ENCODE measurements around the gene PSMD14.

The PSMD14 gene

DNA sequence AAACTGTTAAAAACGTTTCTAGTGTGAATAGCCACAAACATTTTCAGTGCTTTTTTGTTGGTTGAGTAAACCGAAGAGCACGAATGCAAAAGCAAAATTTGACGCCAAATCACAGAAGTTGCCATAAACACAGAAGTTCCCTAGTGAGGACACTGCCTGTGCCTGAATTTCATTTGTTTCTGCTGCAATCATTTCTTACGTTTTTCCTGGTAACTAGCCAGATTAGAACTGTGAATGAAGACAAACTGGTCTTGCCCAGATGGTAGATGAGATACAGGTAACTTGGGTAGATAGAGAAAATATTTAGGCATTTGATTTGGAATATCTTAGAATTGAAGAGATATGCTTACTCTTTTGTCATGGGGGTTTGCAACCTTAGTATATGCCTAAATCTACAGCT lies 98.1 kb downstream of the PSMD14 start:
- DNase-seq (ENCODE audit: low read depth) = no peak
- H3K4me3 ChIP-seq (ENCODE audit: low read depth, low read length) = no peak overlapping the region
- TF ChIP-seq, protein P1, sequence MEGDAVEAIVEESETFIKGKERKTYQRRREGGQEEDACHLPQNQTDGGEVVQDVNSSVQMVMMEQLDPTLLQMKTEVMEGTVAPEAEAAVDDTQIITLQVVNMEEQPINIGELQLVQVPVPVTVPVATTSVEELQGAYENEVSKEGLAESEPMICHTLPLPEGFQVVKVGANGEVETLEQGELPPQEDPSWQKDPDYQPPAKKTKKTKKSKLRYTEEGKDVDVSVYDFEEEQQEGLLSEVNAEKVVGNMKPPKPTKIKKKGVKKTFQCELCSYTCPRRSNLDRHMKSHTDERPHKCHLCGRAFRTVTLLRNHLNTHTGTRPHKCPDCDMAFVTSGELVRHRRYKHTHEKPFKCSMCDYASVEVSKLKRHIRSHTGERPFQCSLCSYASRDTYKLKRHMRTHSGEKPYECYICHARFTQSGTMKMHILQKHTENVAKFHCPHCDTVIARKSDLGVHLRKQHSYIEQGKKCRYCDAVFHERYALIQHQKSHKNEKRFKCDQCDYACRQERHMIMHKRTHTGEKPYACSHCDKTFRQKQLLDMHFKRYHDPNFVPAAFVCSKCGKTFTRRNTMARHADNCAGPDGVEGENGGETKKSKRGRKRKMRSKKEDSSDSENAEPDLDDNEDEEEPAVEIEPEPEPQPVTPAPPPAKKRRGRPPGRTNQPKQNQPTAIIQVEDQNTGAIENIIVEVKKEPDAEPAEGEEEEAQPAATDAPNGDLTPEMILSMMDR (IDR thresholded peaks at IDR 0.05; ENCODE audit: insufficient read depth, low read depth, low read length, missing control alignments) = no peak

DNA sequence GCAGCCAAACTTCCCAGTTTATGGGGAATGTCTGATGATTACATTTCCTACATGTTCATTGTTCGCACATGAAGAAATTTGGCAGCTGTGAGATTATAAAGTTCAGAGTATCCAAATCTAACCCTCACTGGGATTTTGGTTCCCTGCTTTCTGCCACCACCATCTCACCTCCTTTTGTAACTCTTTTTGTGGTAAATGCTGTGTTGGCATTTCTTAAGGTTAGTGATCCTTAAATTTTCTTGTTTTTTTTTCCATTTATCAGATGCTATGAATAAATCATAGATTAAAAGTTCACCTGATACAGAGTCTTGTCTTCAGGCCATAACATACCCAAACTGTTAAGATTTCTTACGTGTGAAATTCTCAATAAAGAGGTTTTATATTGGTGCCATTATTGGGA lies 99.4 kb downstream of the PSMD14 start:
- TF ChIP-seq, protein P1 (IDR thresholded peaks at IDR 0.05; ENCODE audit: insufficient read depth, low read depth, low read length, missing control alignments) = no peak
- H3K4me3 ChIP-seq (ENCODE audit: low read depth, low read length) = no peak overlapping the region
- DNase-seq (ENCODE audit: low read depth) = no peak

DNA sequence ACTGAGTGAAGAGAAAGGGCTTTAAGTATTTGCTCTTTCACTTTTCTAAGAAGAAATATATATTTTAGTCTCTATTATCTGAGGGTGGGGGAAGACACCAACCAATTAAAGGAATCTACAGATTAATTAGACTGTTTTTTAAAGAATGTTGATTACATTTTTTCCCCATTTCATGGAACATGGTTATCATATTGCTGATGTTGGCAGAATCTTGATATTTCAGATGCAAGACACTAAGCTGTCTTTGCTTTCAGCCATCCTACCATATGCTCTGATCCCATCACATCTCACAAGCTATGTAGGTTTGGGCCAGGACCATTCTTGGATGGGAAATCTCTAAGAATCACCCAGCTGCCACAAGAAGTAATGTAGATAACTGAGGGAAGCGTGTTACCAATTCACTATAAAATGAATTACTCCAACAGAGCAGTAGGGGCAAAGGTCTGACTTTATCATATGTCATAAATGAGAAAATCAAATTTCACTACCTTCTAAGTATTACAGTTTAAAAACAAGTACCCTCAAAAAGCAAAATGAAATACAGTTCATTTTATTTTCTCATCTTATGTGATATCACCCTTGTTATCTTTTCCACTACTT lies 101.2 kb downstream of the PSMD14 start:
- no peak overlapping the region for H3K4me3 ChIP-seq (ENCODE audit: low read depth, low read length)
- TF ChIP-seq, protein P1 (IDR thresholded peaks at IDR 0.05; ENCODE audit: insufficient read depth, low read depth, low read length, missing control alignments) = no peak
- DNase-seq (ENCODE audit: low read depth) = no peak

DNA sequence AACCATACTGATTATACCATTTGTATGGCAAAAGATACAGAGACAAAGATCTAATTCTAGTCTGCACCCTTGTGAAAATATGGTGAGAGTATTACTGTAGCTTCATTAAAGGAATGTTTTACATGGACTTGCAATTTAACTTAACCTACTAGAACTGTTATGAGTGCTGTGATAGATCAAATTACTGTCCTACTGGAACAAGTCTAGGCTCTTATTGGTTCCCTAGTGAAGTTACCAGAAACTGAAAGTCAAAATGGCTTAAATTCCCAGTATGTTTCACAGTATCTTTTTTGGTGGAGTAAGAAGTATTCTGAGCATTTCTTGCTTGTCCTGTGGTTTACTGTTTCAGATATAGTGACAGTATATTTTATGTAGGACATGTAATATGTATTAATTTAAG lies 104.1 kb downstream of the PSMD14 start:
- TF ChIP-seq, protein P1 (IDR thresholded peaks at IDR 0.05; ENCODE audit: insufficient read depth, low read depth, low read length, missing control alignments) = no peak
- no peak for DNase-seq (ENCODE audit: low read depth)
- H3K4me3 ChIP-seq (ENCODE audit: low read depth, low read length) = no peak overlapping the region

DNA sequence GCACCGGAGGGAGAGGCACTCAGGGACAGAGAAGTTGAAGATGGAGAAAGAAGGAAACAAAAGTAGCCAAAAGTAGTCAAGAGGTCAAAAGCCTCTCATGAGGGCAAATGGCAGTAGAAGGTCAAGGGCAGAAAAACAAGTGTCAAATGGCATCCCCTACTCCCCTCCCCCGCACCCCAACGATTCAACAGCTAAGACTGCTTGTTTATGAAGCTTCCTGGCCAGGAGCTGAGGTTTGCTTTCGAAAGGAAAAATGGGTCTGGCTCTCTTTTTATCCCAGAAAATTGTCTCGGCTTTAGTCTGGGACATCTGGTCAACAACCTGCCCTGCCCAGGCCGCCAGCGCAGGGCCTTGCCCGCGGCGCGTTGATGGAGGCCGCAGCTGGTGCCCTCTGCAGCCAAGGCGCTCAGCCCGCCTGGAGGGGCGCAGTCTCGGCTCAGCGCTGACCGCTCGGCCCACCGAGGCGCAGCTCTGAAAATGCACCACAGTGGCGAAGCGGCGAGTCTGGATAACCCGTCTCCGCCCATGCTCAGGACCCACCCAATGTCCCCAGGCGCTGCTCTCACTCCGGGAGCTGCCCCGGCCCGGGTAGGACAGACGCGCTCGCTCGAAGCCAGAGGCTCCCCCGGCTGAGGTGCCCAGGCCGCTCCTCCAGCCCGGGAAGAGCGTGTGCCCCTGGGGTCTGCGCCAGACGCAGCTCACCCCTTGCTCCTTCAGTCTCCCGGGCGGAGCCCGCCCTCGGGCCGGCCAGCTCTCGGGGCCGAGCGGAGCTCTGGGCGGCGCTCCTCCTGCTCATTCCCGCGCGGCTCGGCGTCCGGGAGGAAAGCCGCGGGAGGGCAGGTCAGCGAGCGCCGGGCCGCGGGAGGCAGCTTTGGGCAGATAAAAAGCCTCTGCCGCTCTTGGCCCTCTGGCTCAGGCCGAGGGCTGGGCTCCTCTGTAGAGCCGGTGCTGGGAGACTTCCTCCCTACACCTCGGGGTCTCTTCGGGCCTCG lies 106.1 kb downstream of the PSMD14 start:
- TF ChIP-seq, protein P1 (IDR thresholded peaks at IDR 0.05; ENCODE audit: insufficient read depth, low read depth, low read length, missing control alignments) = no peak
- no peak for DNase-seq (ENCODE audit: low read depth)
- H3K4me3 ChIP-seq (ENCODE audit: low read depth, low read length) = peak overlapping the region; percentile 44

DNA sequence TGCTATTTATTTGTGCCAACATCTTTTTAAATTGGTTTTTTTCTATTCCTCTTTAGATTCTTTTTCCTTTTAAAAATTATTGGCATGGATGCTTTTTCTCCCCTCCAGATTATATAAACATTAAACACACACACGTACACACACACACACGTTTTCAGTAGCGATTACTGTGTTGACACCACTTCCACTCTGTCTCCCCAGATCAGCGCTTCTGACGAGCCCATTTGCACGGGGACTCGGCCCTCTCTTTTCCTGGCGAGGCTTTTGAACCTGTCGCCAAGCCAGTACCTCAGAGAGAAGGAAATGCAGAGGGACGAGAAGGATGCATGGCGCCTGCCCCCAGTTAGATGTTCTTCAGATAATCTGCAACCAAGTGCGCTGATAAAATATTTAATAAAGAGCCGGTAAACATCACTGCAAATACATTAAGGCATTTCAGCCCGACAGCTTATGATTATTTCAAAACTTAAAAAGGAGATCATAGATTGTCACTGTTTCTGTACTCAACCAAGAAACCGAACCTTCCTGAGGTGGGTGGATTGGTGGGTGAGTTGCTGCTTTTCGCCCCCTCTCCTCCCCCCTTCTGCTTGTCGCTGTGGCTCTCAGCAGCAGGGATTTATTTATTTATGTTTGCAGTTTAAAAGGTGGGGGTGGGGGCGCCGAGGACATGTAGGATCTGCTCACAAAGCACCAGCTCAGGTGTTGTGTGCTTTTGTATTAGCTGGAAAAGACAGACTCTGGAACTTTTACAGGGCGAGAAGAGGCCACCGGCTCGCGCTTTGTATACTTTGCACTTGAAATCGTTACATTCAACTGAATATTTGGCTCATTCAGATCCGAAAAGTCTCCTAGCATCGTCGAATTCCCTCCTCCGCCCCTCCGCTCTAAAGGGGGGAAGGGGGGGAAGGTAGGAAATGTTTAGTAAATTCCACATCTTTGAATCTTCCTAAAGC lies 107.1 kb downstream of the PSMD14 start:
- TF ChIP-seq, protein P1 (IDR thresholded peaks at IDR 0.05; ENCODE audit: insufficient read depth, low read depth, low read length, missing control alignments) = no peak
- DNase-seq (ENCODE audit: low read depth) = no peak
- H3K4me3 ChIP-seq (ENCODE audit: low read depth, low read length) = peak overlapping the region; percentile 44

Data from GM12865 (cell line).